ENCODE results near the gene ELP2.

DNA sequence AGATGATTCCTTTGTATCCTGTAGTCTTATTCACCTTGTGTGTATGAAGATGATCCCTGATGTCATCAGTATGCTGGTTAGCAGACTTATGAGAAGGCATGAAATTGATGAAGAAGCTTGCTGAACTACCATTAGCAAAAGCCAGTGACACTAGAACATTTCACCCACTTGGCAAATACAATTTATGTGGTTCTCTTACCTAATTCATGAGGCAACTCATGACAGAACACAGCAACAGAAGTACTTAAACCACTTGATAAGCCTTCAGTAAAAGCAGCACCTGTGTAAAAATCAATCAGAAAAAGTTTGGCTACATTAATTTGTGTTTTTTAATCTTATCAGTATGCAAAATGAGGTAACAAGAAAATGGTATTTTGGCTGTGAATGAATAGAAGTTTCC is 17.4 kb upstream of the ELP2 start:
- TF ChIP-seq, protein P1, sequence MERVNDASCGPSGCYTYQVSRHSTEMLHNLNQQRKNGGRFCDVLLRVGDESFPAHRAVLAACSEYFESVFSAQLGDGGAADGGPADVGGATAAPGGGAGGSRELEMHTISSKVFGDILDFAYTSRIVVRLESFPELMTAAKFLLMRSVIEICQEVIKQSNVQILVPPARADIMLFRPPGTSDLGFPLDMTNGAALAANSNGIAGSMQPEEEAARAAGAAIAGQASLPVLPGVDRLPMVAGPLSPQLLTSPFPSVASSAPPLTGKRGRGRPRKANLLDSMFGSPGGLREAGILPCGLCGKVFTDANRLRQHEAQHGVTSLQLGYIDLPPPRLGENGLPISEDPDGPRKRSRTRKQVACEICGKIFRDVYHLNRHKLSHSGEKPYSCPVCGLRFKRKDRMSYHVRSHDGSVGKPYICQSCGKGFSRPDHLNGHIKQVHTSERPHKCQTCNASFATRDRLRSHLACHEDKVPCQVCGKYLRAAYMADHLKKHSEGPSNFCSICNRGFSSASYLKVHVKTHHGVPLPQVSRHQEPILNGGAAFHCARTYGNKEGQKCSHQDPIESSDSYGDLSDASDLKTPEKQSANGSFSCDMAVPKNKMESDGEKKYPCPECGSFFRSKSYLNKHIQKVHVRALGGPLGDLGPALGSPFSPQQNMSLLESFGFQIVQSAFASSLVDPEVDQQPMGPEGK (CRISPR knock-in tag; IDR thresholded peaks at IDR 0.05; ENCODE audit: borderline replicate concordance): no peak
- TF ChIP-seq, protein P2, sequence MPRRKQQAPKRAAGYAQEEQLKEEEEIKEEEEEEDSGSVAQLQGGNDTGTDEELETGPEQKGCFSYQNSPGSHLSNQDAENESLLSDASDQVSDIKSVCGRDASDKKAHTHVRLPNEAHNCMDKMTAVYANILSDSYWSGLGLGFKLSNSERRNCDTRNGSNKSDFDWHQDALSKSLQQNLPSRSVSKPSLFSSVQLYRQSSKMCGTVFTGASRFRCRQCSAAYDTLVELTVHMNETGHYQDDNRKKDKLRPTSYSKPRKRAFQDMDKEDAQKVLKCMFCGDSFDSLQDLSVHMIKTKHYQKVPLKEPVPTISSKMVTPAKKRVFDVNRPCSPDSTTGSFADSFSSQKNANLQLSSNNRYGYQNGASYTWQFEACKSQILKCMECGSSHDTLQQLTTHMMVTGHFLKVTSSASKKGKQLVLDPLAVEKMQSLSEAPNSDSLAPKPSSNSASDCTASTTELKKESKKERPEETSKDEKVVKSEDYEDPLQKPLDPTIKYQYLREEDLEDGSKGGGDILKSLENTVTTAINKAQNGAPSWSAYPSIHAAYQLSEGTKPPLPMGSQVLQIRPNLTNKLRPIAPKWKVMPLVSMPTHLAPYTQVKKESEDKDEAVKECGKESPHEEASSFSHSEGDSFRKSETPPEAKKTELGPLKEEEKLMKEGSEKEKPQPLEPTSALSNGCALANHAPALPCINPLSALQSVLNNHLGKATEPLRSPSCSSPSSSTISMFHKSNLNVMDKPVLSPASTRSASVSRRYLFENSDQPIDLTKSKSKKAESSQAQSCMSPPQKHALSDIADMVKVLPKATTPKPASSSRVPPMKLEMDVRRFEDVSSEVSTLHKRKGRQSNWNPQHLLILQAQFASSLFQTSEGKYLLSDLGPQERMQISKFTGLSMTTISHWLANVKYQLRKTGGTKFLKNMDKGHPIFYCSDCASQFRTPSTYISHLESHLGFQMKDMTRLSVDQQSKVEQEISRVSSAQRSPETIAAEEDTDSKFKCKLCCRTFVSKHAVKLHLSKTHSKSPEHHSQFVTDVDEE (CRISPR knock-in tag; IDR thresholded peaks at IDR 0.05): no peak
- TF ChIP-seq, protein P3, sequence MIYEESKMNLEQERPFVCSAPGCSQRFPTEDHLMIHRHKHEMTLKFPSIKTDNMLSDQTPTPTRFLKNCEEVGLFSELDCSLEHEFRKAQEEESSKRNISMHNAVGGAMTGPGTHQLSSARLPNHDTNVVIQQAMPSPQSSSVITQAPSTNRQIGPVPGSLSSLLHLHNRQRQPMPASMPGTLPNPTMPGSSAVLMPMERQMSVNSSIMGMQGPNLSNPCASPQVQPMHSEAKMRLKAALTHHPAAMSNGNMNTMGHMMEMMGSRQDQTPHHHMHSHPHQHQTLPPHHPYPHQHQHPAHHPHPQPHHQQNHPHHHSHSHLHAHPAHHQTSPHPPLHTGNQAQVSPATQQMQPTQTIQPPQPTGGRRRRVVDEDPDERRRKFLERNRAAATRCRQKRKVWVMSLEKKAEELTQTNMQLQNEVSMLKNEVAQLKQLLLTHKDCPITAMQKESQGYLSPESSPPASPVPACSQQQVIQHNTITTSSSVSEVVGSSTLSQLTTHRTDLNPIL (CRISPR knock-in tag; IDR thresholded peaks at IDR 0.05; ENCODE audit: low read depth): no peak
- TF ChIP-seq, protein P4, sequence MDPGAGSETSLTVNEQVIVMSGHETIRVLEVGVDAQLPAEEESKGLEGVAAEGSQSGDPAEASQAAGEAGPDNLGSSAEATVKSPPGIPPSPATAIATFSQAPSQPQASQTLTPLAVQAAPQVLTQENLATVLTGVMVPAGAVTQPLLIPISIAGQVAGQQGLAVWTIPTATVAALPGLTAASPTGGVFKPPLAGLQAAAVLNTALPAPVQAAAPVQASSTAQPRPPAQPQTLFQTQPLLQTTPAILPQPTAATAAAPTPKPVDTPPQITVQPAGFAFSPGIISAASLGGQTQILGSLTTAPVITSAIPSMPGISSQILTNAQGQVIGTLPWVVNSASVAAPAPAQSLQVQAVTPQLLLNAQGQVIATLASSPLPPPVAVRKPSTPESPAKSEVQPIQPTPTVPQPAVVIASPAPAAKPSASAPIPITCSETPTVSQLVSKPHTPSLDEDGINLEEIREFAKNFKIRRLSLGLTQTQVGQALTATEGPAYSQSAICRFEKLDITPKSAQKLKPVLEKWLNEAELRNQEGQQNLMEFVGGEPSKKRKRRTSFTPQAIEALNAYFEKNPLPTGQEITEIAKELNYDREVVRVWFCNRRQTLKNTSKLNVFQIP (CRISPR knock-in tag; IDR thresholded peaks at IDR 0.05; ENCODE audit: borderline replicate concordance, low read depth): no peak
- TF ChIP-seq ISL1 (CRISPR knock-in tag; IDR thresholded peaks at IDR 0.05): no peak
- no peak for TF ChIP-seq OSR1 (CRISPR knock-in tag; IDR thresholded peaks at IDR 0.05)
- no peak for TF ChIP-seq ZNF8 (CRISPR knock-in tag; IDR thresholded peaks at IDR 0.05)
- no peak for TF ChIP-seq GLIS3 (CRISPR knock-in tag; IDR thresholded peaks at IDR 0.05)
- TF ChIP-seq, protein P5, sequence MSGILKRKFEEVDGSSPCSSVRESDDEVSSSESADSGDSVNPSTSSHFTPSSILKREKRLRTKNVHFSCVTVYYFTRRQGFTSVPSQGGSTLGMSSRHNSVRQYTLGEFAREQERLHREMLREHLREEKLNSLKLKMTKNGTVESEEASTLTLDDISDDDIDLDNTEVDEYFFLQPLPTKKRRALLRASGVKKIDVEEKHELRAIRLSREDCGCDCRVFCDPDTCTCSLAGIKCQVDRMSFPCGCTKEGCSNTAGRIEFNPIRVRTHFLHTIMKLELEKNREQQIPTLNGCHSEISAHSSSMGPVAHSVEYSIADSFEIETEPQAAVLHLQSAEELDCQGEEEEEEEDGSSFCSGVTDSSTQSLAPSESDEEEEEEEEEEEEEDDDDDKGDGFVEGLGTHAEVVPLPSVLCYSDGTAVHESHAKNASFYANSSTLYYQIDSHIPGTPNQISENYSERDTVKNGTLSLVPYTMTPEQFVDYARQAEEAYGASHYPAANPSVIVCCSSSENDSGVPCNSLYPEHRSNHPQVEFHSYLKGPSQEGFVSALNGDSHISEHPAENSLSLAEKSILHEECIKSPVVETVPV (CRISPR knock-in tag; IDR thresholded peaks at IDR 0.05): no peak
- TF ChIP-seq ZNF70 (CRISPR knock-in tag; IDR thresholded peaks at IDR 0.05): no peak
- TF ChIP-seq ZFP30 (CRISPR knock-in tag; IDR thresholded peaks at IDR 0.05): no peak
